GM19328 (cell line): ENCODE data around the gene RHOT2.

Source experiments
- ATAC-seq: cut with Tn5 transposase; IDR thresholded peaks from one replicate; pipeline ENCODE4 v1.9.1; 2021; ENCODE audit warnings: mild to moderate bottlenecking, moderate library complexity; ENCODE audit not compliant: unreplicated experiment

RHOT2 gene

DNA sequence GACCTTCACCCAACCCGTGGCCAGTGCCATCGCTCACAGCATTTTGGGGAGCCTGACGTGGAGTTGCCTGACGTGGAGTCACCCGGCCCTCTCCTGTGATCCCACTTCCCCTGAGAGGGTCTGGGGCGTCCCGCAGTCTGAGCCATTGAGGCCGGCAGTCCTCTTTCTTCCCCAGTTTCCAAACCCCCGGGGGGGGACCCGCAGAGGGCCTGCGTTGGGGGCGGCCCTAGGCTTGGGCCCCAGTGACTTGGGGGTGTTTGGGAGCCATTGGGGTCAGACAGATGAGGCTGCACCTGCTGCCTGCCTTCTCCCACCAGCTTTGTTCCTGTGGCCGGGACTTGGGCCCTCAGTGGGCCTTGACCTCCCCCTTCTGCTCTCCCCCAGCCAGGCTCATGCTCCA is 1.7 kb downstream of the RHOT2 start:
- ATAC-seq, result no peak

DNA sequence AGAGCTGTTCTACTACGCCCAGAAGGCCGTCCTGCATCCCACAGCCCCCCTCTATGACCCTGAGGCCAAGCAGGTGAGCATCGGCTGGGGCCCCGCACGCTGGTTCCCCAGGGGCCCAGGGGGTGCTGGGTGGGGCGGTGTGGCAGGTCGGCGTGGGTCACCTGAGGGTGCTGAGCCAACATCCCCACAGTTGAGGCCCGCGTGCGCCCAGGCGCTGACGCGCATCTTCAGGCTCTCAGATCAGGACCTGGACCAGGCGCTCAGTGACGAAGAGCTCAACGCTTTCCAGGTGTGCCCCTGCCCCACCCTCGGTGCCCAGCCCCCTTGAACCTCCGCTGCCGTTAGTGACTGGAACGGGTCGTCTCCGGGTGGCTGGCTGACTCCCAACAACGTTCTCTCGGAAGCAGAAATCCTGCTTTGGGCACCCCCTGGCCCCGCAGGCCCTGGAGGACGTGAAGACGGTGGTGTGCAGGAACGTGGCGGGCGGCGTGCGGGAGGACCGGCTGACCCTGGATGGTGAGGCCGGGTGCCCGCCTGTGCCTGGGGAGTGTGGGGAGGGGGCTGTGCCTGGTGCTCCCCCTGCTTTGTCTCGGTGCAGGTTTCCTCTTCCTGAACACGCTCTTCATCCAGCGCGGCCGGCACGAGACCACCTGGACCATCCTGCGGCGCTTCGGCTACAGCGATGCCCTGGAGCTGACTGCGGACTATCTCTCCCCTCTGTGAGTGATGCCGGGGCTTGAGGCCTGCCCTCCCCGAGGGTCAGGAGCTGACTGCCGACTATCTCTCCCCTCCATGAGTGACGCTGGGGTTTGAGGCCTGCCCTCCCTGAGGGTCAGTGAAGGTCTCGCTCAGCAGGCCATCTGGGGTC is 2.8 kb downstream of the RHOT2 start:
- no peak for ATAC-seq

DNA sequence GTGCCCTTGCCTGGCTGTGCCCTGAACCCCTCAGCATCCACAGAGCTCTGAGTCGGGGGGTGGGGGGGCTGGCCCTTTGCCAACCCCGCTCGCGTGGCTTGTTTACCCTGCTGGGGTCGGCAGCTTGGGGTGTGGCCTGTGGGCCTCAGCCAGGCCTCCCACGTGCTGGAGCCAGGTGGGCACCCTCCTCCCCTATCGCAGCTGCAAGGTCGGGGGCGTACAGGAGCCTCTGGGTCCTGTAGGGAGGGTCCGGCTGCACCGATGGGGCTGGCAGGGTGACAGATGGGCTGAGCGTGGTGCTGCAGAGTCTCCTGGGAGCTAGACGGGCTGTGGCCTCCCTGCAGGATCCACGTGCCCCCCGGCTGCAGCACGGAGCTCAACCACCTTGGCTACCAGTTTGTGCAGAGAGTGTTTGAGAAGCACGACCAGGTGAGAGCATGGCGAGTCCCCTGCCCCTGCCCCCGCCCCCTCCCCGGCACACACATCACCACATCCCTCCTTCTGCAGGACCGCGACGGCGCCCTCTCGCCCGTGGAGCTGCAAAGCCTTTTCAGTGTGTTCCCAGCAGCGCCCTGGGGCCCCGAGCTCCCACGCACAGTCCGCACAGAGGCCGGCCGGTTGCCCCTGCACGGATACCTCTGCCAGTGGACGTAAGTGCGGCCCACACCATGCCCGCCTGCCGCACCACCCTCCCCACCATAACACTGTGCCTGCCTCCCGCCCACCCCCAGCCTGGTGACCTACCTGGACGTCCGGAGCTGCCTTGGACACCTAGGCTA is 3.6 kb downstream of the RHOT2 start:
- no peak for ATAC-seq

DNA sequence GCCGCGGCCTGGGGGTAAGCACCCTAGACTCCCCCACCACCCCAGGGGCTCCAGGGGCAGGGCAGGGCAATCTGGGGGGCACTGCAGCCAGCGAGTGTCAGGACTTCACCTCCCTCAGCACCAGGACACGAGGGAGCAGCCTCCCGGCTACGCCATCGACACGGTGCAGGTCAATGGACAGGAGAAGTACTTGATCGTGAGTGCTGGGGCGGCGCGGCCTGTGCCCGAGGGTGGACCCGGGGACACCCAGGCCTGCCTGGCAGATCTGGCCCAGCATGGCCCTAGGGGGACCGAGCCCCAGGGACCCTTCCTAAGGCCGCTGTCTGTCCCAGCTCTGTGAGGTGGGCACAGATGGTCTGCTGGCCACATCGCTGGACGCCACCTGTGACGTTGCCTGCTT is 4.4 kb downstream of the RHOT2 start:
- no peak for ATAC-seq

DNA sequence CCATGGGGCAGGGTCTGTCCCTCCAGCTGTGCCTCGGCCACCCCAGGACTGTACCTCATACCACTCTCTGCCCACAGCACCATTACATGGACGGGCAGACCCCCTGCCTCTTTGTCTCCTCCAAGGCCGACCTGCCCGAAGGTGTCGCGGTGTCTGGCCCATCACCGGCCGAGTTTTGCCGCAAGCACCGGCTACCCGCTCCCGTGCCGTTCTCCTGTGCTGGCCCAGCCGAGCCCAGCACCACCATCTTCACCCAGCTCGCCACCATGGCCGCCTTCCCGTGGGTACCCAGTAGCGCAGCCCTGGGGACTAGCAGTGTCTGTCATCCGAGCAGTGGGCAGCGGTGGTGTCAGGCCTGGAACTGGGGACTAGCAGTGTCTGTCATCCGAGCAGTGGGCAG is 4.9 kb downstream of the RHOT2 start:
- ATAC-seq, result no peak

GRCh38 chr16:673399-673991 is 5.6 kb downstream of the RHOT2 start:
- no peak for ATAC-seq

DNA sequence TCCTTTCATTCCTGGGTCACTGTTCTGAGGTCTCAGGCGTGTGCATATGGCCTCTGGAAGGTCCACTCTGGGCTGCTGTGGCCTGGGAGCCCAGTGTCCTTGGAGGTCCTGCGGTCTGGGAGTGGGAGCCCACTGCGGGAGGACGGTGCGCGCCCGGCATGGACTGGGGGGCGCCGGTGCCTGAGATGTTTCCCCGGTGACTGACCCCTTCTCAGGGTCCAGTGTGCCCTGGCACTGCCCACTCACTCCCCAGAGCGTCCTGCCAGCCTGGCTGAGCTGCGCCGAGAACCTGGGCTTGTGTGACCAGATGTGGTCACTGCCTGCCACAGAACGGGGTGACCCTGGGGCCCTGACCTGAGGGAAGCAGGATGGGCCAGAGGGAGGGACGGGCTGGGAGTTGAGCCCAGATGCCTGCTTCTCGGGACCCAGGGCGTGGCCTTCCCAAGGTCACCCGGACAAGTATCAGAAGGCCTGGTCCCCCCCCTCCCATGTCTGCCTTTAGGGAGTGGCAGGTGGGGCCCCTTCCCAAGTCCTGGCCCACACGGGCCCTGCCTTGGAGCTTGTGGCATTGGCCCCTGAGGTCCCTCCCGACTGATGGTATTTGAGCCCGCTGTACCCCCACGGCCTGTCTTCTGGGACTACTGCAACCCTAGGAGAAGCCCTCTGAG is 6.4 kb downstream of the RHOT2 start:
- ATAC-seq, result no peak

GRCh38 chr16:674968-675883 is 7.3 kb downstream of the RHOT2 start, which contains the start of gene RHBDL1:
TSS of gene RHBDL1 (plus strand) at chr16:675671. CDS start at chr16:675791, 120 bp downstream.
- ATAC-seq, result no peak

DNA sequence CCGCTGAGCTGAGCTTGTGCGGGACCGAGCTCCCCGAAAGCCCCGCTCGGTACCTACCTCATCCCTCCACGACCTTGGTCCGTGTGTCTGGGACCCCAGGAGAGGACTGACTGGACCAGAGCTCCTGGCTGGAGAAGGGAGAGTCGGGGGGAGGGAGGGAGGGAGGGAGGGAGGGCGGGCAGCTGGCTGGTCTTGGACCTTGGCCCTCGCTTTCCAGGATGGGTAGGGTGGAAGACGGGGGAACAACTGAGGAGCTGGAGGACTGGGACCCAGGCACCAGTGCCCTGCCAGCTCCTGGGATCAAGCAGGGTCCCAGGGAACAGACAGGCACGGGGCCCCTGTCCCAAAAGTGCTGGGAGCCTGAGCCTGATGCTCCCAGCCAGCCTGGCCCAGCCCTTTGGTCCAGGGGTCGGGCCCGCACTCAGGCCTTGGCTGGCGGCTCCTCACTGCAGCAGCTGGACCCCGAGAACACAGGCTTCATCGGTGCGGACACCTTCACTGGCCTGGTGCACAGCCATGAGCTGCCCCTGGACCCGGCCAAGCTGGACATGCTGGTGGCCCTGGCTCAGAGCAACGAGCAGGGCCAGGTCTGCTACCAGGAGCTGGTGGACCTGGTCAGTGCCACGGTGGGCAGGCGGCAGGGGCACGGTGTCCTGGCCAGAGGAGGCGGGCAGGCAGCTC is 8.1 kb downstream of the RHOT2 start:
- no peak for ATAC-seq

DNA sequence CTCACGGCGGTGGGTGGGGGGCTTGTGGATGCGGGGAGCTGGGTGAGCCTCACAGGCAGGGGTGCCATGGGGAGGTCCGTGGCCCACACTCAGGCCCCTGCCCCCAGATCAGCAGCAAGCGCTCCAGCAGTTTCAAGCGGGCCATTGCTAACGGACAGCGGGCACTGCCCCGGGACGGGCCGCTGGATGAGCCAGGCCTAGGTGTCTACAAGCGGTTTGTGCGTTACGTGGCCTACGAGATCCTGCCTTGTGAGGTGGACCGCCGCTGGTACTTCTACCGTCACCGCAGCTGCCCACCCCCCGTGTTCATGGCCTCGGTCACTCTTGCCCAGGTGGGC is 8.6 kb downstream of the RHOT2 start:
- no peak for ATAC-seq

- no peak for ATAC-seq
Observed at GRCh38 chr16:676913-677312, 9.0 kb downstream of the RHOT2 start.

DNA sequence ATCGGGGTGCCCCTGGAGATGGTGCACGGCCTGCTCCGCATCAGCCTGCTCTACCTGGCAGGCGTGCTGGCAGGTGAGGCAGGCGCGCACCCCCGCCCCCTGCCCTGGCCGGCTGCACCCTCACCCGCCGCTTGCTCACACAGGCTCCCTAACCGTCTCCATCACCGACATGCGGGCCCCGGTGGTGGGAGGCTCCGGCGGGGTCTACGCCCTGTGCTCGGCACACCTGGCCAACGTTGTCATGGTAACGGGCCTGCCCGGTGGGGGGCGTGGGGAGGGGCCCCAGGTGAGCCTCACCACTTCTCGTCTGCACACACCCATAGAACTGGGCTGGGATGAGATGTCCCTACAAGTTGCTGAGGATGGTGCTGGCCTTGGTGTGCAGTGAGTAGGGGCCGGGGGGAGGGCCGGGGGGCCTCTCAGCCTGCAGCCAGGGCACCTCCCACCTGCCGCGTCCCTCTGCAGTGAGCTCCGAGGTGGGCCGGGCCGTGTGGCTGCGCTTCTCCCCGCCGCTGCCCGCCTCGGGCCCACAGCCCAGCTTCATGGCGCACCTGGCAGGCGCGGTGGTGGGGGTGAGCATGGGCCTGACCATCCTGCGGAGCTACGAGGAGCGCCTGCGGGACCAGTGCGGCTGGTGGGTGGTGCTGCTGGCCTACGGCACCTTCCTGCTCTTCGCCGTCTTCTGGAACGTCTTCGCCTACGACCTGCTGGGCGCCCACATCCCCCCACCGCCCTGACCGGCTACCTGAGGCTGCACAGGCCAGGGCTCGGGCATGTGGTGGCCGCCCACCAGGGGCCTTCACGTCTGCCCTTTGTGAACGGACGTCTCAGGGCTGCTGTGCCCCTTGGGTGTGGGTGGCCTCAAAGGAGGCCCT is 9.6 kb downstream of the RHOT2 start:
- no peak for ATAC-seq

- ATAC-seq, result no peak
Observed at GRCh38 chr16:678209-678857, 10.4 kb downstream of the RHOT2 start.

DNA sequence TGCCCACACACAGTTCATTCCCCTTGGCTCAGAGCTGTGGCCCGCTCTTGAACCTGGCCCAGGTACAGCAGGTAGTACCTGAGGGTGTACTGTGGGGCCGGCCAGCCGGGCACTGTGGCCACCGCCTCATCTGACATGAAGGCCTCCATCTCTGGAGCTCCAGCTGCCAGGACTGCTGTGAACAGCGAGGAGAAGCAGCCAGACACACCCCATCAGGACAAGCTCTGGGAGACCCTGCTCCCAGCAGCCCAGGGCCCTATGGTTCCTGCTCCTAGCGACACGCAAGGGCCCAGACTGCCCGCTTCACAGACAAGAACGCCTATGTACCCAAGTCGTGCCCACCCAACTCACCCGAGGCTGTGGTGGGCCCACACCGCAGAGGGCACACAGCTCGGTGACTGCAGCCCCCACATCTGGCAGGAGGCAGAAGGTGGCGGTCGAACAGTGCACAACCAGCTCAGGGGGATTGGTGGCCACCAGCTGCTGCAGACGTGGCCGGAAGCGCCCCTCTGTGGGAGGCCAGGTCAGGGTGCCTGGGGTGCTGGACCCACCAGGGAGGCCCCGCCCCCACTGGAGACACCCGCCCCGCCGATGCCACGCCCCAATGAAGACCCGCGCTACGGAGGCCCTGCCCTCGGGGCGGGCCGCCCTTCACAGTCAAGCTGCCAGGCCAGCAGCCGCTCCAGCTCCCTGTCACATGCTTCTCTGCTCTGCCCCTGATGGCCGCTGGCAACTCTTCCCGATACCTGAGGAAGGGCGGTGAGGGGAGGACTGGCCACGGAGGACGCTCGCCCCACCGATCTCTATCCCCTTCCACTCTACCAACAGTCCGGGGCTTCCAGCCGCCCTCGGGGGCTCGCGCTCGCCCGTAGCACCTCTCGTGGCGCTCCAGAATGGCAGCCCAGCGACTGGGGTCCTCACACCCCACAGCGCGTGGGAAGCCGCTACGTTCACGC is 11.2 kb downstream of the RHOT2 start:
- ATAC-seq, result no peak

GRCh38 chr16:679814-680624 is 12.1 kb downstream of the RHOT2 start, which contains the start of gene STUB1:
TSS of gene STUB1 (plus strand) at chr16:680410. CDS start at chr16:680526, 116 bp downstream.
- ATAC-seq, result no peak

GRCh38 chr16:680625-680945 is 12.7 kb downstream of the RHOT2 start:
- ATAC-seq, result no peak
